ENCODE data around the gene GRAMD1C.

Gene GRAMD1C

DNA sequence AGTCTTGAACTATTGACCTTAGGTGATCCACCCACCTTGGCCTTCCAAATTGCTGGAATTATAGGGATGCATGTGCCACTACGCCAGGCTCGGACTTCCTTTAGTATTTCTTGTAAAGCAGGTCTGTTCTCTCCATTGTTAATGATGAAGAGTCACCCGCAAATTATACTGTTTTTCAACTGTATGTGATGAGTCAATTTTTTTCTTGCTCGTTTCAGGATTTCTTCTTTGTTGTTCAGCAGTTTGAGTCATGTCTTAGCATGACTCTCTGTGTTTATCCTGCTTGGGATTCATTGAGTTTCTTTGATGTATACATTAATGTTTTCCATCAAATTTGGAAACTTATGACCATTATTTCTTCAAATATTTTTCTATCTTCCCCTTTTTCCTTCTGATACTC lies 28.9 kb downstream of the GRAMD1C start:
- no peak for DNase-seq

DNA sequence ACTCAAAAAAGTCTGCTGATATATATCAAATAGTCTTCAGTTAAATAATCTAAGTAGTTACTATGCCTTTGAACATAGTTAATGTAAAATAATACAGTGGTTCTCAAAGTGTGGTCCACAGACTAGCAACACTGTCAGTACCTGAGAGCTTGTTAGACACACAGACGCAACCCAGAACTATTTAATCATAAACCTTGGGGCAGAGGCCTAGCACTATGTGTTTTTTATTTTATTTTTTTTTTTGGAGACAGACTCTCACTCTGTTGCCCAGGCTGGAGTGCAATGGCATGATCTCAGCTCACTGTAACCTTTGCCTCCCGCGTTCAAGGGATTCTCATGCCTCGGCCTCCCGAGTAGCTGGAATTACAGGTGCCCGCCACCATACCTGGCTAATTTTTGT lies 34.7 kb downstream of the GRAMD1C start:
- no peak for DNase-seq

DNA sequence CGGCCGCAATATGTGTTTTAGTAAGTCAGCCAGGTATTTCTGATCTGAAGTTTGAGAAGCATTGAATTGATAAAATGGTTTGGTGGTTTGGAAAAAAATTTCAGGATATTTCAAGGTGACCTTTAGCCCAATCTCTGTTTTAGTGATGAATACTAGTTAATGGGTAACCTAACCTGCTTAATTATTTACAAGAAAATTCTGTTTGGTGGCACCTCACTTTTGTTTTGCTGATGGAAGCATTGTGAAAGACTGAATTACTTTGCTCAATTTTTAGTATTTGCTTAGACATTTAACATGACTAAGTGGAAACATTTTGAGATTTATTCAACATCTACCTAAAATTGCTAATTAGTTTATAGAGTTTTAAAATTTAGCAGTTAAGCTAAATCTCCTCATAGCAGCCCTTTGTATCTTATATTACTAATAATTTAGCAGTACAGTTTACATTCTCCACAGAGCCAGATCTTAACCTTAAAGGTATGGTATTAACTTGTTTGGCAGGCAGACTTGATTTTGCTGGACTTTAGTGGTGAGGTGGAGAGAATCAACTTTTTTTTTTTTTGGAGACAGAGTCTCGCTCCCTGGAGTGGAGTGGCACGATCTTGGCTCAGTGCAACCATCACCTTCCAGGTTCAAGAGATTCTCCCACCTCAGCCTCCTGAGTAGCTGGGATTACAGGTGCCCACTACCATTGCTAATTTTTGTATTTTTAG lies 35.4 kb downstream of the GRAMD1C start:
- DNase-seq: no peak

DNA sequence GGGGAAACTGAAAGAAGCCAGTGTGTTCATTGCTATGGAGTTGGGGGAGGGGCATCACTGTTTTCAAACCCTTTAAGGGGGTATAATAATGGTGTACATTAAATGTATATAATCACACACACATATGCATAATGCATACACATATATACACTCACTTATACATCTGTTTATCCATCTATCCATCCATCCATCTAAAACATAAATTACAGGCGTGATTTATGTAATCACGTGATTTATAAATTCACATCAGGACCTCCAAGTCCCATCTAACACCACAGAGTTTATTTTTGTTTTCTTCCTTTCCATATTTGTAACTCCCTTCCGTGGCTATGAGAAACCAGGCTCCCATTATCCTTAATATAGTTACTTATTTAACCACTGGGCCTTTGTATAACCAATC lies 39.8 kb downstream of the GRAMD1C start:
- DNase-seq: no peak

DNA sequence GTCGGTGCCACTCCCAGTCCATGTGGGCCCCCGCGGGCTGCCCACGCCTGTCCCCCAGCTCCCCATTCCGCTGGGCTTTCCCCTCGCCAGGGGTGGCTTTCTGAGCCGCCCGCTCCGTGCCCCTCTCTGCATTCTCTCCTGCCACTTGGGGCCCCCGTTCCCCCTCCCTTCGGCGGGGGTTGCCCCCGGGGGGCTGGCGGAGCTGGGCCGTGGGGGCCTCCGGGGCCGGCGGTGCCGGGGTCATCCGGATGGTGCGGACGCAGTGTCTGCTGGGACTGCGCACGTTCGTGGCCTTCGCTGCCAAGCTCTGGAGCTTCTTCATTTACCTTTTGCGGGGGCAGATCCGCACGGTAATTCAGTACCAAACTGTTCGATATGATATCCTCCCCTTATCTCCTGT lies 46.5 kb downstream of the GRAMD1C start:
- no peak for DNase-seq

DNA sequence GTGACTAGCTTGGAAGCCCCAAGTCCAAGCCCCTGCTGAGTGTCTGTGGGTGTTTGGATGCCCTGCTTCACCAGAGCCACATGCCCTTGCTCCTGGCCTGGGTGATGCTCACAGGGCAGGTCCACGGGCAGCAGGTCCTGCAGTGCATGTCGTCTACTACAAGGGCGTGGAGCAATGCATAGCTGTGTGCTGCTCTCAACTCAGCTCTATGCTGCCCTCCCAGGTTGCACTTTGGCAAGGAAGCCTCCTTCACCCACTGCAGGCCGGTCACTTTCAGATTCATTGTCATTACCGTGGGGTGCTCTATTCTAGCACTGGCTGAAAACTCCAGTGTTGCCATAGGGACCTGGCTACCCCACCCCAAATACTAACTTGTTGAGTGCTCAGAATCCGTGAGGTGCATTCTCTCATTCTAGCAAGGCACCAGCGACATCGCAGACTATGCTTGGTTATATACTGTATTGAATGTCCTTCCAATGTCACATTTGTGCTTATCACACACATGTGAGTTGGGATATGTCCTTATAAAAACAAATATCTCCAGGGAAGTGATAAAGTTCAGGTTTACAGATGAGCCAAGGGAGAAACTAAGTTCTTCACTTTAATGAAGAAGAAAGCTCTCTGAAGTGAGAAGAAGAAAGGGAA lies 51.8 kb downstream of the GRAMD1C start:
- DNase-seq: no peak

DNA sequence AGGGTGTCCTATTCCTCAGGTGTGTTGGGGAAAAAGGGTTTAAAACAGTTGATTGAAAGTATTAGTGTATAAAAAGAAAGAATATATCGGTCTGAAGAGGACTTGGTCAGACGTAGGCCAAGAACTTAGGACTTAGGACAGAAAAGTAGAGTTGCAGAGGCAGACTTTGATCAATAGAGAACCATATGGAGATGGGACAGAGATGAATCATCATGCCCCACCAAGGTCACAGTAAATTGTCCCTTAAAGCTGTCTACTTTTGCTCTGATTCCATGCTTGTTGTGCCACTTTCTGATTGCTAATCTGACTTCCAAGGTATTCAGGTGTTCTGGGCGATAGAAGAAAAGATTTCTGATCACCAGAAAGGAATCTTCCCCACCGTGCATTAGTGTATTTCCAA lies 56.3 kb downstream of the GRAMD1C start:
- DNase-seq: no peak

DNA sequence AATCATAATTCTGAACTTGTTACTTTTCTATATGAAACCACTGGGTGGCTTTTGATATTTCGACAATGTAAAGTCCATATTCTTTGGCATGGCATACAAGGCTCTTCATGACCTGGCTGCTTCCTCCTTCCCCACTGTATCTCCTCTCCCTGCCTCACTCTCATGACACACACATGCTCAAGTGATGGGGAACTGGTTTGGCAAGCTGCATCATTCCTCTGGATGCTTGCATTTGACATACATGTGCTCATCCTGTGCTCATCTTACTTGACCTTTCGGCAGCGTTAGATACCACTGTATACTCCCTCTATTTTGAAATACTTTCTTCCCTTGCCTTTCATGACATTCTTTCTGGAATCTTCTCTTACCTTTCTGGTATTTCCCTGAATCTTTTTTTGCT lies 57.4 kb downstream of the GRAMD1C start:
- no peak for DNase-seq

DNA sequence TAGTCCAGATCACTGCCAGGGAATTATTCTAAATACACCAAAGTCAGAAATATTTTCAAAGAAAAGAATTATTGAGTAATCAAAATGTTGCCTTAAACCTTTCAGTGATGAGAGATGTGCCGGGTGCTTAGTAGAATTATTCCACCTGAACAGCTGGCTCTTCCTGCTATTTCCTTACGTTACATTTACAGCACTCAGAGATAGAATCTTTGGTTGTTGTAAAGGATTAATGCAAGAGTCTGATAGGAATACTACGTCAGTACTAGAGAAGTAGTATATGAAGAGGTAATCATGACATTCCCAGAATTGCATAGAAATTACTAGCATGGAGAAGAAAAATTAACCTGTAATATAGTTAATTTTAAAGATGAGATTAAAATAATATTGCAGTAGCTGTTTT lies 58.3 kb downstream of the GRAMD1C start:
- DNase-seq: no peak

DNA sequence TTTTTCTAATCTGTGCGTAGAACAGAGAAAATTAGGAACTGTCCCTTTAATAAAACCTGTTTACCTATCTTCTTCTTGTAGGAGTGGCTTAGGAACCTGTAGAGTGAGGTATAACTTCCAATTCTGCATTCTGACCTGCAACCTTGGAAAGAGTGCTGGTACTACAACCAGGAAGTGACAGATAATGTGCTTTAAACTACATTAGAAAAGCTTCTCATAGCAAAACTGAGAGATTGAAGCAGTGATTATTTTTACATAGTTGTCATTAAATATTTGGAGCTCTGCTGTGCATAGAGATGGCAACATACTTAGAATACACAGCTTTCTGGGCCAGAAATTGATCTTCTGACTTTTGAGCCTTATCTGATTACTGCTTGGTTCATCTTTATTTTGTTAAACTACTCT lies 58.8 kb downstream of the GRAMD1C start:
- no peak for DNase-seq

DNA sequence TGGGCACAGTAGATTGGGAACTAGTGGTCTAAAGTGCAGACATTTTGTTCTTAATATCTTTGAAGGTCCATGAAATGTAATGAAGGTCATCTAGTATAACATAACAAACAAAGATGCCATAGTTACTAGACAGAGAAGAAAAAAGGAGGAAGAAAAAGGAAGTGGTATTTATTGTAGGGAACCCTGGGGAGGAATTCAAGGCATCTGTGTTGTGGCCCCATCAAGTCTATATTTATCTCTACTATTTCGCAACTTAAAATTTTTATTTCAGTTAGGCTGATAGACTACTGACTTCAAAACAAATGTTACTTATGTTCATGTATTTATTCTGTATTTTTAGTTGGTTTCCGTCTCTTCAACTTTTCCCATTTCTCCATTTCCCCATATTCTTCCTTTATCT lies 60.3 kb downstream of the GRAMD1C start:
- no peak for DNase-seq

DNA sequence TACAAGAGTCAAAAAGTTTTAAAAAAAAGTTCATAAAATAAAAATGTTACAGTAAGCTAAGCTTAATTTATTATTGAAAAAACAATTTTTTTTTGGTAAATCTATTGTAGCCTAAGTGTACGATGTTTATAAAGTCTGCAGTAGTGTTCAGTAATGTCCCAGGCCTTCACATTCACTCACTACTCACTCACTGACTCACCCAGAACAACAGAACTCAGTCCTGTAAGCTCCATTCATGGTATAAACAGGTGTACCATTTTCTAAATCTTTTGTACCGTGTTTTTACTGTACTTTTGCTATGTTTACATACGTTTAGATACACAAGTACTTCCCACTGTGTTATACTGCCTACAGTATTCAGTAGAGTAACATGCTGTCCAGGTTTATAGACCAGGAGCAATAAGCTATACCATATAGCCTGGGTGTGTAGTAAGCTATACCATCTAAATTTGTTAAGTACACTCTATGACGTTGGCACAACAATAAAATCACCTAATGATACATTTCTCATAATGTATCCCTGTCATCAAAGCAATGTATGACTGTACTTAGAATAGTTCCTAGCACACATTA lies 68.1 kb downstream of the GRAMD1C start:
- no peak for DNase-seq

DNA sequence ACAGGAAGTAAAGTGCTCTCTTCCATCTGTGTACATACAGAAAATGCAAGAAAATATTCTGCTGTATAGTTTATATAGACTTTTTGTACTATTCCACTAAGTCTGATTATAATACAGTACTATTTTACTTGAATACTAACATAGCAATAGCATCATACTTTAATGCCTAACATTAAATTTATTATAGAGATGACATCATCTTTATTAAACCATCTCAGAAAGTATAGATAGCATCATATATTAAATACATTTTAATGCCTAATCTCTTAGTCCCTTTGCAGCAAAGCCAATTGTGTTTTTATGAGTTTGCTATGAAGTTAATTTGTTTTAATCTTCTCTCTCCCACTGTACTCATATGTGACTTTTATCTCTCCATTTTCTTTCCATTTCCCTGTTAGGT lies 69.5 kb downstream of the GRAMD1C start:
- no peak for DNase-seq

DNA sequence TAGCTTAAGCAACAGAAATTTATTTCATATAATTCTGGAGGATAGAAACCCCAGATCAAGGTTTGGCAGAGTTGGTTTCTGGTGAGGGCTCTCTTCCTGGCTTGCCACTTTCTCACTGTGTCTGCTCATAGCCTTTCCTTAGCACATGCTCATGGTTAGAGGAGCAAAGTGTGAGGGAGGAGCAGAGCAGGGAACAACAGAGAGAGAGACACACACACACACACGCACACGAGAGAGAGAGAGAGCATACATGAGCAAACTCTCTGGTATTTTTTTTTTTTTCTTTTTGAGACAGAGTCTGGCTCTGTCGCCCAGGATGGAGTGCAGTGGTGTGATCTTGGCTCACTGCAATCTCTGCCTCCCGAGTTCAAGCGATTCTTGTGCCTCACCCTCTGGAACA lies 72.4 kb downstream of the GRAMD1C start:
- DNase-seq: no peak

DNA sequence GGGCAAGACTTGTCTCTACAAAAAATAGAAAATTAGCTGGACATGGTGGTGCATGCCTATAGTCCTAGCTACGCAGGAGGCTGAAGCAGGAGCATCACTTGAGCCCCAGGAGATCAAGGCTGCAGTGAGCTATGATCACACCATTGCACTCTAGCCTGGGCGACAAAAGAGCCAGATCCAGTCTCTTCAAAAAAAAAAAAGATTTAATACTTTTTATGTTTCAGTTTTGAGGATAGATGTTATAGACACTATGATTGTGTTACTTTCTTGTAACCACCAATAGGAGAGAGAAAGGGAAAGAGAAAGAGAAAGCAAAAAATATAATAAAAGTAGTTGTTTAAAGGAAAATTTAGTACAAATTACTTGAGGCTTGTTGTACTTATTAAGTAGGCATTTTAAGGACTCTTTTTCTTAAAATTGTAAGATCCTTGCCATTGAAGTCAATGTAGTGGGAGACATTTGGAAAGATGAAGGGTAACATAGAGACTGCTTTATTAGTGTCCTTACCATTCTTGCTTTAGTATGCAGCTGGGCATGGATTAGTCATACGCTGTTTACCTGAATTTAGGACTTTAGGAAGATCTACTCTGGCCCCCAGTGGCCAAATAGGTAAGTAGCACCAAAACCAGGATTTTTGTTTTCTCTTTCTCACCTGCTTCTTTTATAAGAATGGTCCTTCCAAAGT lies 74.1 kb downstream of the GRAMD1C start:
- DNase-seq: peak; percentile 62

DNA sequence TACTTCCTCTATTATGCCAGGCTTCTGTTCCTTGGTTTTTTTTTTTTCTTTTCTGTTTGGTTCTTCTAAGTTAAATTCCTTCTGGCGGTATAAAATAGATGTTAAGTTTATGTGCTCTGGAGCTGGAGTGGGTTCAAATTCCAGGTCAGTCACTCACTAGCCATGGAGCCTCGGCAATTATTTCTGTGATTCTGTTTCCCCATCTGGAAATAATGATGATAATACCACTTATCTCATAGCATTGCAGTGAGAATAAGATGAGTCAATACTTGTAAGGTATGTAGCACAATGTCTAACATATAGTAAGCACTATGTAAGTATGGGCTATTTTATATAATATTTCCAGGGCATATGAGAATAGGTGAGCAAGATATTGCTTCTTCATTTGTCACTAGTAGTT lies 76.1 kb downstream of the GRAMD1C start:
- DNase-seq: no peak

DNA sequence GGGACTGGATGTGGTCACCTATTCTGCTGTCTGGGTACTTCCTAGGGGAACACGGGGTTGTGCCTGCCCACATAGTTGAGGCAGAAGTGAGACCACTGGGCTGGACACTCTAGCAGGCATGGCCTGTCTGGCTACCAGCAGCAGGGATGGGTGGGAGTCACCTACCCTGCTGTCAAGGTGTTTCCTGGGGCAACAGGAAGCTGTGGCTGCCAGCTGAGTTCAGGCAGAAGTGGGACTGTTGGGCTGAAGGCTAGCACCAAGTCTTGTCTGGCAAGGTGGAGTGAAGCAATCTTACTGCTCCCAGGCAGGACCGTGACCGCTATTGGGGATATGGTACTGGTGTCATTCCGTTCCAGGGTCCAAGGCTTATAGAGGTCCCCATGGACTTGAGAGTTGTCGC lies 89.0 kb downstream of the GRAMD1C start:
- no peak for DNase-seq

DNA sequence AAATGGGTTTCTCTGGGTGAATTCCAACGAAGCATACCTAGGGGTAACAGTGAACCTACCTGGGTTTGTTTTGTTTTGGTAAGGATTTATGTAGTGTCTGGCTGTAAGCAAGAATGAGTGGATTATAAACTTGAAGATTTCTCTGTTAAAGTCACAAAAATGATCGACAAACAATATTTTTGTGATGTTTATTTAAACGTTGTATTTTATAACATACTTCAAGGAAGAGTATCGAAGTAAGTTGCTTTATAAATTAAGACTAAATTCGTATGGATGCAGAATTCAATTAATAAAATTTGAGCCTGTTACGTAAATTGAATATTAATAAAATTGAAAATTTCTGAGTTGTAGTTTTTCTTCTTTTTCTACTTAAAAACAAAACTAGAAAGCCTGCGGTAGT lies 108.2 kb downstream of the GRAMD1C start:
- no peak for DNase-seq

DNA sequence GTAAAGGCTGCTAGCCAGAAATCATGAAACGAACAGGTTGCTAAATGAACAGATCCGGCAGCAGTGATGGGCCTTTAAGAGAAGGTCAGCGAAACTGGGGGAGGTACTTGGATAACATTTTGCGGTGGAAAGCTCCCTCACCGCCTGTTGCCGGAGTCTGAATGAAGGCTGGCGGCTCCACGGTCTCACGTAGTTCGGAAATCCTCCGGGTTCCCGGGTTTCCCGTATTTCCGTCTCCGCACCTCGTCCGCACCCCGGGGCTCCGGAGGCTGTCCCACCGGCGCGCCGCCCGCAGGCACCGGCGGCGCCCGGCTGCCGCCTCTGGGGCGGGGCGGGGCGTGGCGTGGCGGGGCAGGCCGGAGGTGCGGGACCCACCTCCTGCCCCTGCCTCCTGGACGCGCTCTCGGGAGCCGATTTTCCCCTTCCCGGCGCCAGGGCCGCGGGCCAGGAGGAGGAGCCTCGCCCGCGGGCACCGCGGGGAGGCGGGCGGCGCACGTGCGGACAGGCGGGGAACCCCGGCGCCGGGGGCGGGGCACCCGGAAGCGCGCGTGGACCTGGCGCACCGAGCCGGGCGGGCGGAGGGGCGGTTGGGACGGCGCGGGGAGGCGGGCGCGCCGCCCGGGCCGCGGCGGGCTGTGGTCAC lies 108.9 kb downstream of the GRAMD1C start, which contains the start of gene ZDHHC23:
Gene ZDHHC23, plus strand, starts transcription at position 642 of the 643 bp plus-strand sequence. CDS start 790 bp downstream, outside the sequence.
- peak; percentile 81 for DNase-seq

DNA sequence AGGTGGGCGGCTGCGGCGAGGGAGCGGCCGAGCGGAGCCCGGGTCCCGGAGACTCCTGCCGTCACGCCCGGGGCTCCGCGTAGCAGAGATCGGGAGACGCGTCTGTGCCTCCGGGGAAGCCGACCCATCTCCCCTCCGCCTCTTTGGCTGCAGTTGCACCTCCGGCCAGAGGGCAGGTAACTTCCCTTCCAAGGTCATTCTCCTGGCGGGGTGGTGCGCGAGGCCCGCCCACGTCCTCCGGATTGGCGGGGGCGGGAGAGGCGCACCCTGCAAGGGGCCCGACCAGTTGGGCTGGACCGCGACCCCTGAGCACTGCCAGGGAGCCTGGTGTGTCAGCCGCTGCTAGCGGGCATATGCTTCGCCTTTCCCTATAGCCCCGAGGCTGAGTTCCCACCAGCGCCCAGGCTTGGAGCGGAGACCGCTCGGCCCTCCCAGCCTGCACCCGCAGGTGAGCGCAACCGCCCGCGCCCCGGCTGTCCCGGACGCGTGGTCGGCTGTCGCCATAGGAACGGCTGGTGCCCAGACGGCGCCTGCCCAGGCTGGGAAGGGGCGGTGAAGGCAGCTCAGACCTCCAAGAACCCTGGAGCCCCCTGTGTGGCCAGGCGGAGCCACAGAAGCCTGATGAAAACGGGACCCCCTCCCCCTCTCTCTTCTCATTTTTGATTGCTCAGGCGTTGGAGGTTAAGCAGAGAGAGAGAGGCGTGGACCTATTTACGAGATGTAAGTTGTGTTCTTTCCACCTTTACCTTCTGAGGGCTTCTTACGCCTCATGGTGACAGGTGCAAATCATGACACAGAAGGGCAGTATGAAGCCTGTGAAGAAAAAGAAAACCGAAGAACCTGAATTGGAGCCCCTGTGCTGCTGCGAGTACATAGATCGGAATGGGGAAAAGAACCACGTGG lies 109.7 kb downstream of the GRAMD1C start:
- DNase-seq: peak; percentile 65

DNA sequence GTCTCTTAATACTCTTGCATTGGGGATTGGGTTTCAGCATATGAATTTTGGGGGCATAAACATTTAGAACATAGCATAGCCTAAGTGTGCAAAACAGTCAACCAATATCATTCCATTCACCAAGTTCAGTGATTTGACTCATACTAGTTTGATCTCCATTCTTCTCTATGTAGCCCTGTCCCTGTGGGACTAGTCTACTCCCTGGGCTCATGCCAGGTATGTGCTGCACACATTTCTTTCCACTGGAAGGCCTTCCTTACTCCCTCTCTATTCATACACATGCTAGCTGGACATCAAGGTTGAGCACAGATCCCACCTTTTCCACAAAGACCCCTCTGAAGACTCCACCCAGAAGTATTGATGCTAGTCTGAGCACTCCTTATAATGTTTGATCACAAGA lies 114.3 kb downstream of the GRAMD1C start:
- DNase-seq: no peak

DNA sequence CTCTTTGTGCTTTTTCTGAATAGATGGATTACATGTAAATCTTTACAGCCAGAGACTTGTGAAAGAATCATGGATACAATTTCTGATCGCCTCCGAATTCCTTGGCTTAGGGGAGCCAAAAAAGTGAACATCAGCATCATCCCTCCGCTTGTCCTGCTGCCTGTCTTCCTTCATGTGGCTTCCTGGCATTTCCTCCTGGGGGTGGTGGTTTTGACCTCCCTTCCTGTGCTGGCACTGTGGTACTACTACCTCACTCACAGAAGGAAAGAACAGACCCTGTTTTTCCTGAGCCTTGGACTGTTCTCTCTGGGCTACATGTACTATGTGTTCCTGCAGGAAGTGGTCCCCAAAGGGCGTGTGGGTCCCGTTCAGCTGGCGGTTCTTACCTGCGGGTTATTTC lies 115.1 kb downstream of the GRAMD1C start:
- no peak for DNase-seq
